WTC11 (cell line): ENCODE data around the gene ALG5. TPM values are rescaled to one million over a fixed set of nuclear protein-coding genes. Genes with fewer than 3 reads are reported as not detected.

Experiments used
- ATF2 ChIP-seq: sonication (generic); formaldehyde crosslinking; IDR thresholded peaks from 2 replicates; pipeline ENCODE4 v1.8.1; 2022; ENCODE audit warnings: low read depth, missing genetic modification reagents, borderline replicate concordance
- CBFB ChIP-seq: sonication (generic); formaldehyde crosslinking; IDR thresholded peaks from 2 replicates; pipeline ENCODE4 v1.8.1; 2022; ENCODE audit warnings: mild to moderate bottlenecking, low read depth, missing genetic modification reagents
- CREM ChIP-seq: sonication (generic); formaldehyde crosslinking; IDR thresholded peaks from 2 replicates; pipeline ENCODE4 v1.8.1; 2022; ENCODE audit warnings: mild to moderate bottlenecking, missing genetic modification reagents, moderate library complexity
- E2F5 ChIP-seq: sonication (generic); formaldehyde crosslinking; IDR thresholded peaks from 2 replicates; pipeline ENCODE4 v1.8.1; 2022; ENCODE audit warnings: mild to moderate bottlenecking, moderate library complexity, missing genetic modification reagents
- ESRRA ChIP-seq: sonication (generic); formaldehyde crosslinking; IDR thresholded peaks from 2 replicates; pipeline ENCODE4 v1.8.1; 2022; ENCODE audit warnings: mild to moderate bottlenecking, missing genetic modification reagents, borderline replicate concordance
- FOXJ3 ChIP-seq: sonication (generic); formaldehyde crosslinking; IDR thresholded peaks from 2 replicates; pipeline ENCODE4 v1.9.0; 2021; ENCODE audit warnings: missing genetic modification reagents, mild to moderate bottlenecking, borderline replicate concordance
- FOXK1 ChIP-seq: sonication (generic); formaldehyde crosslinking; IDR thresholded peaks from 2 replicates; pipeline ENCODE4 v1.8.0; 2022; ENCODE audit warnings: mild to moderate bottlenecking, moderate library complexity, missing genetic modification reagents
- MXD4 ChIP-seq: fragments of 250-450 bp; sonication (Bioruptor Pico); IDR thresholded peaks from 2 replicates; pipeline ENCODE4 v1.8.0; 2021; ENCODE audit warnings: mild to moderate bottlenecking, moderate library complexity, borderline replicate concordance
- MYBL2 ChIP-seq: sonication (generic); formaldehyde crosslinking; IDR thresholded peaks from 2 replicates; pipeline ENCODE4 v1.8.1; 2023; ENCODE audit warnings: mild to moderate bottlenecking, moderate library complexity, missing genetic modification reagents
- NFATC4 ChIP-seq: fragments of 250-450 bp; sonication (Bioruptor Pico); IDR thresholded peaks from 2 replicates; pipeline ENCODE4 v1.9.0; 2021; ENCODE audit warnings: mild to moderate bottlenecking
- NFE2L1 ChIP-seq: sonication (generic); formaldehyde crosslinking; IDR thresholded peaks from 2 replicates; pipeline ENCODE4 v1.8.1; 2023; ENCODE audit warnings: missing genetic modification reagents
- OVOL2 ChIP-seq: fragments of 250-450 bp; sonication (Bioruptor Pico); IDR thresholded peaks from 2 replicates; pipeline ENCODE4 v1.9.0; 2021; ENCODE audit warnings: mild to moderate bottlenecking, borderline replicate concordance
- PRDM15 ChIP-seq: sonication (generic); formaldehyde crosslinking; IDR thresholded peaks from 2 replicates; pipeline ENCODE4 v1.8.0; 2022; ENCODE audit warnings: missing genetic modification reagents
- SP1 ChIP-seq: sonication (generic); formaldehyde crosslinking; conservative IDR thresholded peaks from 2 replicates; pipeline ENCODE4 v1.8.1; 2022; ENCODE audit warnings: missing genetic modification reagents
- TCF7 ChIP-seq: sonication (generic); formaldehyde crosslinking; IDR thresholded peaks from 2 replicates; pipeline ENCODE4 v1.8.0; 2022; ENCODE audit warnings: mild to moderate bottlenecking, low read depth, missing genetic modification reagents, moderate library complexity
- ZNF138 ChIP-seq: sonication (generic); formaldehyde crosslinking; conservative IDR thresholded peaks from 2 replicates; pipeline ENCODE4 v1.8.1; 2022; ENCODE audit warnings: mild to moderate bottlenecking, moderate library complexity, missing genetic modification reagents
- ZNF416 ChIP-seq: fragments of 250-450 bp; sonication (Bioruptor Pico); IDR thresholded peaks from 2 replicates; pipeline ENCODE4 v1.9.0; 2021; ENCODE audit warnings: mild to moderate bottlenecking, inconsistent platforms
- total RNA-seq: library from RNA; stranded (reverse); gene quantifications from 3 replicates; pipeline ENCODE4 v1.2.3, GENCODE V29; 2021
- TF ChIP-seq, protein P1 (sequence below): sonication (generic); formaldehyde crosslinking; conservative IDR thresholded peaks from 2 replicates; pipeline ENCODE4 v1.8.1; 2023; ENCODE audit warnings: mild to moderate bottlenecking, low read depth, missing genetic modification reagents, moderate library complexity
- TF ChIP-seq, protein P2 (sequence below): sonication (generic); formaldehyde crosslinking; IDR thresholded peaks from 2 replicates; pipeline ENCODE4 v1.8.1; 2023; ENCODE audit warnings: mild to moderate bottlenecking, missing genetic modification reagents, moderate library complexity
- TF ChIP-seq, protein P3 (sequence below): sonication (generic); formaldehyde crosslinking; IDR thresholded peaks from 2 replicates; pipeline ENCODE4 v1.8.1; 2023; ENCODE audit warnings: mild to moderate bottlenecking, moderate library complexity, missing genetic modification reagents
- TF ChIP-seq, protein P4 (sequence below): fragments of 250-450 bp; sonication (Bioruptor Pico); IDR thresholded peaks from 2 replicates; pipeline ENCODE4 v1.9.0; 2021; ENCODE audit warnings: moderate library complexity, mild to moderate bottlenecking, inconsistent platforms, borderline replicate concordance
- TF ChIP-seq, protein P5 (sequence below): sonication (generic); formaldehyde crosslinking; IDR thresholded peaks from 2 replicates; pipeline ENCODE4 v1.8.1; 2023; ENCODE audit warnings: mild to moderate bottlenecking, missing genetic modification reagents, borderline replicate concordance

ALG5 gene
- total RNA-seq, 1 experiment from 2014 or later, result 18.4 TPM

DNA sequence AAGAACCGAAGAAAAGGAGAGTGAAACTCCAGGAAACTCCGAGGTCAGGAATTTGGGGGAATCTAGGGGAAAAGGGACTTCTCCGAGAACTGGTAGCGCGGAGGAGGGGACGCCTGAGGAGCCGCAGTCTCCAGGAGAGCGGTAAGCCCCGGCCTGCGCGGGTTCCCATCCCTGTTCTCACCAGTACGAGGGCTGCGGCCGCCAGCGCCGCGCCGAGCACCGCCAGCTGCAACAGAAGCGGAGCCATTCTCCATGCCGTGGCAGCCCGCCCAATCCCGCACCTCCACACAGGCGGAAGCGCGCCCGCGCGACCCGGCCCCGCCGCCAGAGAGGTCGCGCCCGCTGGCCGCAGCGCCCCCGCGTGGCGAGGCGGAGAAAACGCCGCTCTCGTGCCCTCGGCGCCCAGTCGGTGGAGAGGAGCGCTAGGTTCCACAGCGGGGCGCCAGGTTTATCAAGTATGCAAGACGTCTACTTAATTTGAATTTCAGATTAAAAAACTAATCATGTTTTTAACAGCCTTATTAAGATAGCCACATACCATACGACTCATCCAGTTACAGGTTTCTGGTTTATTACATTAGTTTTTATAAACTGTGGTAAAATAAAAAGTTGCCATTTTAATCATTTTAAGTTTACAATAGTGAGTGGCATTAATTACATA is at the start of gene ALG5 (continued):
- TF ChIP-seq OVOL2 (CRISPR knock-in tag) (no peak), PRDM15 (CRISPR knock-in tag) (no peak), NFATC4 (CRISPR knock-in tag) (peak; percentile 50; the same call in 1 of the 2 replicates), ATF2 (no peak), ESRRA (peak; percentile 86), FOXJ3 (CRISPR knock-in tag) (no peak), MXD4 (CRISPR knock-in tag) (no peak), SP1 (CRISPR knock-in tag) (peak; percentile 91), NFE2L1 (CRISPR knock-in tag) (peak; percentile 86), TCF7 (CRISPR knock-in tag) (no peak), CREM (CRISPR knock-in tag) (peak; percentile 75; the same call in 1 of the 2 replicates), CBFB (CRISPR knock-in tag) (no peak; the same call in 1 of the 2 replicates), FOXK1 (CRISPR knock-in tag) (peak; percentile 83), MYBL2 (CRISPR knock-in tag) (peak; percentile 71; the same call in 1 of the 2 replicates), ZNF138 (CRISPR knock-in tag) (0 out of 2 replicates have a peak, but pooled peaks have one; percentile 48), E2F5 (CRISPR knock-in tag) (peak; percentile 88), ZNF416 (CRISPR knock-in tag) (peak; percentile 81)
- TF ChIP-seq, protein P1, sequence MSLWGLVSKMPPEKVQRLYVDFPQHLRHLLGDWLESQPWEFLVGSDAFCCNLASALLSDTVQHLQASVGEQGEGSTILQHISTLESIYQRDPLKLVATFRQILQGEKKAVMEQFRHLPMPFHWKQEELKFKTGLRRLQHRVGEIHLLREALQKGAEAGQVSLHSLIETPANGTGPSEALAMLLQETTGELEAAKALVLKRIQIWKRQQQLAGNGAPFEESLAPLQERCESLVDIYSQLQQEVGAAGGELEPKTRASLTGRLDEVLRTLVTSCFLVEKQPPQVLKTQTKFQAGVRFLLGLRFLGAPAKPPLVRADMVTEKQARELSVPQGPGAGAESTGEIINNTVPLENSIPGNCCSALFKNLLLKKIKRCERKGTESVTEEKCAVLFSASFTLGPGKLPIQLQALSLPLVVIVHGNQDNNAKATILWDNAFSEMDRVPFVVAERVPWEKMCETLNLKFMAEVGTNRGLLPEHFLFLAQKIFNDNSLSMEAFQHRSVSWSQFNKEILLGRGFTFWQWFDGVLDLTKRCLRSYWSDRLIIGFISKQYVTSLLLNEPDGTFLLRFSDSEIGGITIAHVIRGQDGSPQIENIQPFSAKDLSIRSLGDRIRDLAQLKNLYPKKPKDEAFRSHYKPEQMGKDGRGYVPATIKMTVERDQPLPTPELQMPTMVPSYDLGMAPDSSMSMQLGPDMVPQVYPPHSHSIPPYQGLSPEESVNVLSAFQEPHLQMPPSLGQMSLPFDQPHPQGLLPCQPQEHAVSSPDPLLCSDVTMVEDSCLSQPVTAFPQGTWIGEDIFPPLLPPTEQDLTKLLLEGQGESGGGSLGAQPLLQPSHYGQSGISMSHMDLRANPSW, result no peak
- TF ChIP-seq, protein P2, sequence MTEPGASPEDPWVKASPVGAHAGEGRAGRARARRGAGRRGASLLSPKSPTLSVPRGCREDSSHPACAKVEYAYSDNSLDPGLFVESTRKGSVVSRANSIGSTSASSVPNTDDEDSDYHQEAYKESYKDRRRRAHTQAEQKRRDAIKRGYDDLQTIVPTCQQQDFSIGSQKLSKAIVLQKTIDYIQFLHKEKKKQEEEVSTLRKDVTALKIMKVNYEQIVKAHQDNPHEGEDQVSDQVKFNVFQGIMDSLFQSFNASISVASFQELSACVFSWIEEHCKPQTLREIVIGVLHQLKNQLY (CRISPR knock-in tag), result no peak
- TF ChIP-seq, protein P3, sequence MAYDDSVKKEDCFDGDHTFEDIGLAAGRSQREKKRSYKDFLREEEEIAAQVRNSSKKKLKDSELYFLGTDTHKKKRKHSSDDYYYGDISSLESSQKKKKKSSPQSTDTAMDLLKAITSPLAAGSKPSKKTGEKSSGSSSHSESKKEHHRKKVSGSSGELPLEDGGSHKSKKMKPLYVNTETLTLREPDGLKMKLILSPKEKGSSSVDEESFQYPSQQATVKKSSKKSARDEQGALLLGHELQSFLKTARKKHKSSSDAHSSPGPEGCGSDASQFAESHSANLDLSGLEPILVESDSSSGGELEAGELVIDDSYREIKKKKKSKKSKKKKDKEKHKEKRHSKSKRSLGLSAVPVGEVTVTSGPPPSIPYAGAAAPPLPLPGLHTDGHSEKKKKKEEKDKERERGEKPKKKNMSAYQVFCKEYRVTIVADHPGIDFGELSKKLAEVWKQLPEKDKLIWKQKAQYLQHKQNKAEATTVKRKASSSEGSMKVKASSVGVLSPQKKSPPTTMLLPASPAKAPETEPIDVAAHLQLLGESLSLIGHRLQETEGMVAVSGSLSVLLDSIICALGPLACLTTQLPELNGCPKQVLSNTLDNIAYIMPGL (CRISPR knock-in tag), result peak; percentile 96
- TF ChIP-seq, protein P4, sequence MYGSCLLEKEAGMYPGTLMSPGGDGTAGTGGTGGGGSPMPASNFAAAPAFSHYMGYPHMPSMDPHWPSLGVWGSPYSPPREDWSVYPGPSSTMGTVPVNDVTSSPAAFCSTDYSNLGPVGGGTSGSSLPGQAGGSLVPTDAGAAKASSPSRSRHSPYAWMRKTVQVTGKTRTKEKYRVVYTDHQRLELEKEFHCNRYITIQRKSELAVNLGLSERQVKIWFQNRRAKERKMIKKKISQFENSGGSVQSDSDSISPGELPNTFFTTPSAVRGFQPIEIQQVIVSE (CRISPR knock-in tag), result no peak
- TF ChIP-seq, protein P5, sequence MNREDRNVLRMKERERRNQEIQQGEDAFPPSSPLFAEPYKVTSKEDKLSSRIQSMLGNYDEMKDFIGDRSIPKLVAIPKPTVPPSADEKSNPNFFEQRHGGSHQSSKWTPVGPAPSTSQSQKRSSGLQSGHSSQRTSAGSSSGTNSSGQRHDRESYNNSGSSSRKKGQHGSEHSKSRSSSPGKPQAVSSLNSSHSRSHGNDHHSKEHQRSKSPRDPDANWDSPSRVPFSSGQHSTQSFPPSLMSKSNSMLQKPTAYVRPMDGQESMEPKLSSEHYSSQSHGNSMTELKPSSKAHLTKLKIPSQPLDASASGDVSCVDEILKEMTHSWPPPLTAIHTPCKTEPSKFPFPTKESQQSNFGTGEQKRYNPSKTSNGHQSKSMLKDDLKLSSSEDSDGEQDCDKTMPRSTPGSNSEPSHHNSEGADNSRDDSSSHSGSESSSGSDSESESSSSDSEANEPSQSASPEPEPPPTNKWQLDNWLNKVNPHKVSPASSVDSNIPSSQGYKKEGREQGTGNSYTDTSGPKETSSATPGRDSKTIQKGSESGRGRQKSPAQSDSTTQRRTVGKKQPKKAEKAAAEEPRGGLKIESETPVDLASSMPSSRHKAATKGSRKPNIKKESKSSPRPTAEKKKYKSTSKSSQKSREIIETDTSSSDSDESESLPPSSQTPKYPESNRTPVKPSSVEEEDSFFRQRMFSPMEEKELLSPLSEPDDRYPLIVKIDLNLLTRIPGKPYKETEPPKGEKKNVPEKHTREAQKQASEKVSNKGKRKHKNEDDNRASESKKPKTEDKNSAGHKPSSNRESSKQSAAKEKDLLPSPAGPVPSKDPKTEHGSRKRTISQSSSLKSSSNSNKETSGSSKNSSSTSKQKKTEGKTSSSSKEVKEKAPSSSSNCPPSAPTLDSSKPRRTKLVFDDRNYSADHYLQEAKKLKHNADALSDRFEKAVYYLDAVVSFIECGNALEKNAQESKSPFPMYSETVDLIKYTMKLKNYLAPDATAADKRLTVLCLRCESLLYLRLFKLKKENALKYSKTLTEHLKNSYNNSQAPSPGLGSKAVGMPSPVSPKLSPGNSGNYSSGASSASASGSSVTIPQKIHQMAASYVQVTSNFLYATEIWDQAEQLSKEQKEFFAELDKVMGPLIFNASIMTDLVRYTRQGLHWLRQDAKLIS (CRISPR knock-in tag), result no peak
